HG02763 (cell line): ENCODE results near the gene PACS1.
"Not testable (repeated sequence)": the region's sequence is repeated elsewhere in the genome, so short reads cannot be mapped to it uniquely, and the experiment has no call there.

ENCODE experiments used
- ATAC-seq: cut with Tn5 transposase; IDR thresholded peaks from one replicate; pipeline ENCODE4 v1.9.1; 2021; ENCODE audit warnings: mild to moderate bottlenecking, moderate library complexity; ENCODE audit not compliant: unreplicated experiment

Gene PACS1

GRCh38 chr11:66266378-66267038 is 196.4 kb downstream of the PACS1 start:
- ATAC-seq, result no peak

- no peak for ATAC-seq
Measured at GRCh38 chr11:66267039-66267378, 196.9 kb downstream of the PACS1 start.

GRCh38 chr11:66267379-66268243 is 197.5 kb downstream of the PACS1 start:
- peak; percentile 50 for ATAC-seq

GRCh38 chr11:66268244-66268951 is 198.3 kb downstream of the PACS1 start, which contains the start of gene RAB1B:
Gene RAB1B (plus strand): TSS chr11:66268639. CDS start chr11:66268680, 41 bp downstream.
- ATAC-seq, result peak; percentile 73

GRCh38 chr11:66268952-66269905 is 199.2 kb downstream of the PACS1 start:
- no peak for ATAC-seq

- no peak for ATAC-seq
Measured at GRCh38 chr11:66271816-66272215, 201.7 kb downstream of the PACS1 start.

GRCh38 chr11:66272596-66272995 is 202.5 kb downstream of the PACS1 start:
- no peak for ATAC-seq

GRCh38 chr11:66274219-66274618 is 204.1 kb downstream of the PACS1 start:
- ATAC-seq, result no peak

- ATAC-seq, result no peak
Measured at GRCh38 chr11:66275396-66275795, 205.3 kb downstream of the PACS1 start.

GRCh38 chr11:66275984-66276612 is 206.0 kb downstream of the PACS1 start:
- no peak for ATAC-seq

GRCh38 chr11:66276619-66277018 is 206.5 kb downstream of the PACS1 start:
- ATAC-seq, result not testable (repeated sequence)

- not testable (repeated sequence) for ATAC-seq
Measured at GRCh38 chr11:66277064-66277463, 207.0 kb downstream of the PACS1 start.

- ATAC-seq, result no peak
Measured at GRCh38 chr11:66277471-66278362, 207.6 kb downstream of the PACS1 start, which contains the start of gene CNIH2. Gene CNIH2 (plus strand): TSS chr11:66278175. CDS start chr11:66278457, 282 bp downstream.

GRCh38 chr11:66278363-66279091 is 208.5 kb downstream of the PACS1 start:
- no peak for ATAC-seq

GRCh38 chr11:66279092-66279734 is 209.1 kb downstream of the PACS1 start:
- no peak for ATAC-seq

- ATAC-seq, result no peak
Measured at GRCh38 chr11:66280428-66280827, 210.4 kb downstream of the PACS1 start.

- ATAC-seq, result no peak
Measured at GRCh38 chr11:66281001-66281400, 210.9 kb downstream of the PACS1 start.
